Psoas muscle (tissue), 8 donors: ENCODE measurements around the gene YBEY. TPM values are rescaled to one million over a fixed set of nuclear protein-coding genes. Genes with fewer than 3 reads are reported as not detected.
A peak's percentile ranks its signal among the peaks of the same experiment; 100 is the strongest.

Source experiments
- ATAC-seq, 4 donors: fragments of 200-7000 bp; cut with Tn5 transposase; one replicate each; pipeline ENCODE4 v1.9.1; 2020; ENCODE audit warnings: moderate library complexity in 3 of 4, mild to moderate bottlenecking in 2 of 4
- DNase-seq, 2 donors: peaks; one replicate each; pipeline ENCODE4 v3.0.0-alpha.2; 2020
- H3K27ac ChIP-seq: fragments of 200-600 bp; one replicate; pipeline ENCODE4 v1.8.0; 2022
- H3K27me3 ChIP-seq, 3 donors: fragments of 200-600 bp in 1 of 3; one replicate each; pipeline versions ENCODE4 v1.6.1 to v1.8.0; 2013 to 2022; ENCODE audit warnings: low read length in 2 of 3, mild to moderate bottlenecking in 2 of 3, moderate library complexity in 1 of 3; ENCODE audit not compliant: insufficient read depth in 3 of 3
- H3K36me3 ChIP-seq, 2 donors: fragments of 200-600 bp in 1 of 2; one replicate each; pipeline versions ENCODE4 v1.6.1 to v1.8.0; 2013 to 2022; ENCODE audit warnings: low read depth in 1 of 2, mild to moderate bottlenecking in 1 of 2, moderate library complexity in 1 of 2; ENCODE audit not compliant: insufficient read depth in 1 of 2
- H3K4me1 ChIP-seq: fragments of 200-600 bp; one replicate; pipeline ENCODE4 v1.8.0; 2022
- H3K4me3 ChIP-seq: fragments of 200-600 bp; one replicate; pipeline ENCODE4 v1.8.0; 2022; ENCODE audit warnings: mild to moderate bottlenecking
- H3K9me3 ChIP-seq: fragments of 200-600 bp; one replicate; pipeline ENCODE4 v1.8.0; 2022
- WGBS, 3 donors: extraction: QIAGEN DNeasy Blood & Tissue Kit; methylation state at CpG; one replicate each; pipeline versions ENCODE4 v1.1.6 to v1.1.7; 2013; 5-methylcytosine and 5-hydroxymethylcytosine counted together
- intact Hi-C, 2 donors: fragments of 100-400 bp; cut with DNase I; formaldehyde crosslinking; loops; one replicate each; pipeline versions ENCODE4 v1.11.0 to v1.14.2; 2022
- polyA plus RNA-seq, 3 donors: library from polyadenylated mRNA; stranded (reverse); fragments of 200-250 nt; gene quantifications; one replicate each; pipeline ENCODE4 v1.2.3, GENCODE V29; 2013
- total RNA-seq, 4 donors: library from RNA; stranded (reverse); fragmentation: NEBNext Ultra II Directional in 2 of 4; extraction: Animal tissue kit (Norgen Biotek cat#: 25700) in 2 of 4; gene quantifications; one replicate each; pipeline versions ENCODE4 v1.2.1 to v1.2.4, GENCODE V29; 2021 to 2023
- TF ChIP-seq, protein P1 (sequence below): fragments of 200-600 bp; IDR thresholded peaks from one replicate; pipeline ENCODE4 v1.8.0; 2022; ENCODE audit warnings: antibody characterized with exemption
- donor health status: healthy with polysubstance abuse.
- donor health status: DM: no; HTN: no; CAD: no; lungs with moderate emphysema.
- donor health status: Bipolar disorder and iron deficiency.
- donor health status: healthy.
- donor health status: DM: yes; HTN: yes; CAD: no.
- donor health status: DM: no; HTN: no; CAD: no.
- donor health status: DM: no; HTN: no; CAD: no.
- donor health status: DM: yes; HTN: yes; CAD: no.

The YBEY gene
- total and polyA plus RNA-seq, 7 donors = 4.7 to 18.2 (median 11.0) TPM

DNA sequence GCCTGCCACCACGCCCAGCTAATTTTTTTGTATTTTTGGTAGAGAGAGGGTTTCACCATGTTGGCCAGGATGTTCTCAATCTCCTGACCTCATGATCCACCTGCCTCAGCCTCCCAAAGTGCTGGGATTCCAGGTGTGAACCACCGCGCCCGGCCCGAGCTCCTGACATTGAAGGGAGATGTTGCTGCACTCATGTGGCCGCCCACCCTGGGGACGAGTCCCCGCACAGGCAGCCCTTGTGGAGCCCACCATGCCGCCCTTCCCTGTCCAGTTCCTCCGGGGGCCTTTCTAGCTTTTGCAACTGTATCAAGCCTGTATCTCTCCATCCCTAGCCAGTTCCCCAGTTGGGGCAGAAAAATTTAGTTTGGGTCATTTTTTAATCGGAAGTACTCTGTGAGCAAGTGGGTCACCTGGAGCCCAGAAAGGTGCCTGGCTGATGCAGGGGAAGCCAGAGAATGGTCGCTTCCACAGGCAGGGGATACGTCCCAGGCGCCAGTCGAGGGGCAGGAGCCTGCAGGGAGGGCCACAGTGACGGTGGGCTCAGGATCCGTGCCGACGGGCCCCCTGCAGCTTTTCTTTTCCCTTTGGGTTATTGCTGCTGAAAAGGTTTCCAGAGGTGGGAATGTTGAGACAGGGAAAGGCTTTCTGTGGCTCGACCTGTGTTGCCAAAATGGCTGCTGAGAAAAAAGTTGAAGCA lies 58.2 kb downstream of the YBEY start:
- peaks cover under 1 to 45% of the 10 kb centered on the region in 2 donors for H3K36me3 ChIP-seq
- 95 to 97% (median 97%) methylated on average over 20 of the region's 20 CpGs for WGBS, 3 donors
- DNase-seq = no peak
- H3K27me3 ChIP-seq = no peaks in the 10 kb centered on the region
- no peaks in the 10 kb centered on the region for H3K9me3 ChIP-seq
- H3K4me1 ChIP-seq = peaks cover 6% of the 10 kb centered on the region
- ATAC-seq = no peak
- H3K27ac ChIP-seq = no peak overlapping the region
- no peak overlapping the region for H3K4me3 ChIP-seq
- intact Hi-C loops = no loop called here
- TF ChIP-seq, protein P1, sequence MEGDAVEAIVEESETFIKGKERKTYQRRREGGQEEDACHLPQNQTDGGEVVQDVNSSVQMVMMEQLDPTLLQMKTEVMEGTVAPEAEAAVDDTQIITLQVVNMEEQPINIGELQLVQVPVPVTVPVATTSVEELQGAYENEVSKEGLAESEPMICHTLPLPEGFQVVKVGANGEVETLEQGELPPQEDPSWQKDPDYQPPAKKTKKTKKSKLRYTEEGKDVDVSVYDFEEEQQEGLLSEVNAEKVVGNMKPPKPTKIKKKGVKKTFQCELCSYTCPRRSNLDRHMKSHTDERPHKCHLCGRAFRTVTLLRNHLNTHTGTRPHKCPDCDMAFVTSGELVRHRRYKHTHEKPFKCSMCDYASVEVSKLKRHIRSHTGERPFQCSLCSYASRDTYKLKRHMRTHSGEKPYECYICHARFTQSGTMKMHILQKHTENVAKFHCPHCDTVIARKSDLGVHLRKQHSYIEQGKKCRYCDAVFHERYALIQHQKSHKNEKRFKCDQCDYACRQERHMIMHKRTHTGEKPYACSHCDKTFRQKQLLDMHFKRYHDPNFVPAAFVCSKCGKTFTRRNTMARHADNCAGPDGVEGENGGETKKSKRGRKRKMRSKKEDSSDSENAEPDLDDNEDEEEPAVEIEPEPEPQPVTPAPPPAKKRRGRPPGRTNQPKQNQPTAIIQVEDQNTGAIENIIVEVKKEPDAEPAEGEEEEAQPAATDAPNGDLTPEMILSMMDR = no peak

DNA sequence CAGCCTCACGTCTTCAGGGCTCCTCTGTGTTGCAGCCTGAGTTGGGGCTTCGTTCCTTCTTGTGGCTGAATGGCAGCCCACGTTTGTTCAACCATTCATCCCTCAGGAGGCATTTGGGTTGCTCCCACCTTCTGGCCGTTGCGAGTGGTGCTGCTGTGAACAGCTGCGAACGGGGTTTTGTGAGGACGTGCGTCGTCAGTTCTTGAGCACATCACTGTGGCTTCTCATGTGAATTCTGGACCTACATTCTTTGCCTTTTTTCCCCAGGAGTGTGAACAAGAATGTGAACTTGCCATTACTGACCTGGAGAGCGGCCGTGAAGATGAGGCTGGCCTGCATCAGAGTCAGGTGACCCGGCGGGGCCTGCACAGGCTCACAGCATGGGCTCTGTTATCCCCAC lies 59.7 kb downstream of the YBEY start:
- DNase-seq (no peak), ATAC-seq (no peak)
- Histone ChIP-seq H3K36me3 (peaks cover 2 to 49% of the 10 kb centered on the region in 2 donors), H3K4me1 (peaks cover 15% of the 10 kb centered on the region), H3K27ac (no peak overlapping the region), H3K9me3 (no peaks in the 10 kb centered on the region), H3K27me3 (no peaks in the 10 kb centered on the region), H3K4me3 (no peak overlapping the region)
- TF ChIP-seq, protein P1 = no peak
- 85 to 92% (median 87%) methylated on average over 14 of the region's 14 CpGs for WGBS, 3 donors
- intact Hi-C loops = loop anchor here in 1 of 2 donors (2.0 kb wide), 1 partner anchor 49 kb away; no protein-coding TSS in a partner anchor

DNA sequence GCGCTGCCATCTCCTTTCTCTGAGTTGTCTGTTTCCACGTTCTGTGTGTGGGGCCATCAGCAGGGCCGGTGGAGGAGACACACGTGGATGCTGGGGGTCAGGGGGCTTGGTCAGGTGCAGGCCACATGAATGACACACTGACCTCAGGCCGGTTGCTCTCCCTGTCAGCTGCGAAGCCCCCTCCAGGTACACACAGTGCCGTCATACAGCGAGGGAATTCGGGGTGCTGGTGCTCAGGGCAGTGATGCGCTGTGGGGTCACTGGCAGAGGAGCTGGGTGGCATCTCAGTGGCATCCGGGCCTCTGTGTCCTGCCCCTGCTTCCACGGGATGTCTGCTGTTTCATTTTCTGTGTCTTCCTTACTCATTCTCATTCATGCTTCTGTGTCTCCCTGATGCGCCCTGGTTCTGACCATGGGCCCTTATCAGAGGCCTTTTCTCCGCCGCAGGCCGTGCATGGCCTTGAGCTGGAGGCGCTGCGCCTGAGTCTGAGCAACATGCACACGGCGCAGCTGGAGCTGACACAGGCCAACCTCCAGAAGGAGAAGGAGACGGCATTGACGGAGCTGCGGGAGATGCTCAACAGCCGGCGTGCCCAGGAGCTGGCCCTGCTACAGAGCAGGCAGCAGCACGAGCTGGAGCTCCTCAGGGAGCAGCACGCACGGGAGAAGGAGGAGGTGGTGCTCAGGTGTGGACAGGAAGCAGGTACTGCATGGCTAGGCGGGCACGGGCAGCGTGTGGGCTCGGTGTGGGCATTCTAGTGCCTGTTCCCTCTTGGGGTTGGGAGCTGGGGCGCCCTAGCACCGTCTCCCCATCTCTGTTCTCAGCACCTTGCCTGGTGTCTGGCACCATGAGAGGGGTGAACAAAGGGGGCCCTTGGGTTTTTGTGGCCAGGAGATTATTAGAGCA lies 60.4 kb downstream of the YBEY start:
- Histone ChIP-seq H3K27ac (no peak overlapping the region), H3K9me3 (no peaks in the 10 kb centered on the region), H3K4me3 (no peak overlapping the region), H3K27me3 (no peaks in the 10 kb centered on the region), H3K36me3 (peaks cover 5 to 56% of the 10 kb centered on the region in 2 donors), H3K4me1 (peaks cover 20% of the 10 kb centered on the region)
- ATAC-seq = no peak
- TF ChIP-seq, protein P1 = no peak
- intact Hi-C loops = loop anchor here in 1 of 2 donors (2.0 kb wide), 1 partner anchor 48 kb away; no protein-coding TSS in a partner anchor
- WGBS, 3 donors = 93 to 96% (median 95%) methylated on average over 34 of the region's 34 CpGs
- peak in 1 of 2 donors; percentile 51 for DNase-seq

DNA sequence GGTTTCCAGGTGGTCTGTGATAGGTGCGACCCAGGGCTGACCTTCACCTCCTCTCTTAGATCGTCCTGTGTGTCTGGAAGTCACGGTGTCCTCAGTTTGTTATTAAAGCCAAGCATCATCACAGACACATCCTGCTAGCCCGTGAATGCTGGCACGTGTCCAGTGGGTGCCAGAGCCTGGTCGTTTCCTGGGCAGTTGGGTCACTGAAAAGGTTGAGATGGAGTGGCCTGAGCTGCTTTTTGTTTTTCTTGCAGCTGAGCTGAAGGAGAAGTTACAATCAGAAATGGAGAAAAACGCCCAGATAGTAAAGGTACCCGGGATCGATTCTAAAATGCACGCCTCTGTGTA lies 61.0 kb downstream of the YBEY start:
- no peaks in the 10 kb centered on the region for H3K27me3 ChIP-seq
- TF ChIP-seq, protein P1 = no peak
- peaks cover 21% of the 10 kb centered on the region for H3K4me1 ChIP-seq
- H3K27ac ChIP-seq = peak overlapping the region; percentile 95
- intact Hi-C loops = loop anchor here in 1 of 2 donors (2.0 kb wide), 1 partner anchor 48 kb away; no protein-coding TSS in a partner anchor
- H3K4me3 ChIP-seq = no peak overlapping the region
- no peaks in the 10 kb centered on the region for H3K9me3 ChIP-seq
- WGBS, 3 donors = 69 to 70% (median 70%) methylated on average over 10 of the region's 10 CpGs
- peaks cover 5 to 62% of the 10 kb centered on the region in 2 donors for H3K36me3 ChIP-seq
- ATAC-seq (no peak), DNase-seq (peak in 1 of 2 donors; percentile 54)

Other genes with a start within 250 kb of the YBEY start
- gene COL6A2, start 188.2 kb upstream of the YBEY start, total RNA-seq = 100 to 1,000 TPM in 2 of 4 donors, 10 to 100 TPM in 2; 56.2 to 122 (median 90.4) TPM
- 10 to 100 TPM; 29.8 to 58.8 (median 47.1) TPM for gene COL6A2, start 188.2 kb upstream of the YBEY start, polyA plus RNA-seq
- gene FTCD, start 130.8 kb upstream of the YBEY start, total RNA-seq = 1 to 10 TPM in 1 of 4 donors, under 1 TPM in 1, not detected in 2; 0.16 to 2.0 TPM
- gene FTCD, start 130.8 kb upstream of the YBEY start, polyA plus RNA-seq = under 1 TPM in 2 of 3 donors, not detected in 1; 0.03 to 0.09 TPM
- gene SPATC1L, start 101.9 kb upstream of the YBEY start, total RNA-seq = 1 to 10 TPM; 1.9 to 4.6 (median 3.2) TPM
- gene SPATC1L, start 101.9 kb upstream of the YBEY start, polyA plus RNA-seq = 1 to 10 TPM; 3.7 to 6.0 (median 4.6) TPM
- gene LSS, start 57.6 kb upstream of the YBEY start, total RNA-seq = 10 to 100 TPM; 24.8 to 31.5 (median 30.4) TPM
- 10 to 100 TPM; 10.7 to 19.3 (median 14.4) TPM for gene LSS, start 57.6 kb upstream of the YBEY start, polyA plus RNA-seq
- 100 to 1,000 TPM in 1 of 4 donors, 10 to 100 TPM in 3; 70.4 to 102 (median 89.7) TPM for gene MCM3AP, start 731 bp upstream of the YBEY start, total RNA-seq
- 100 to 1,000 TPM in 1 of 3 donors, 10 to 100 TPM in 2; 44.0 to 104 (median 49.6) TPM for gene MCM3AP, start 731 bp upstream of the YBEY start, polyA plus RNA-seq
- 1 to 10 TPM in 3 of 4 donors, under 1 TPM in 1; 0.49 to 3.0 (median 1.1) TPM for gene C21orf58, start 37.5 kb downstream of the YBEY start, total RNA-seq
- gene C21orf58, start 37.5 kb downstream of the YBEY start, polyA plus RNA-seq = 1 to 10 TPM in 1 of 3 donors, under 1 TPM in 2; 0.38 to 2.3 (median 0.47) TPM
- gene PCNT, start 37.8 kb downstream of the YBEY start, total RNA-seq = 100 to 1,000 TPM in 3 of 4 donors, 10 to 100 TPM in 1; 99.4 to 642 (median 295) TPM
- 100 to 1,000 TPM; 118 to 294 (median 248) TPM for gene PCNT, start 37.8 kb downstream of the YBEY start, polyA plus RNA-seq
- gene DIP2A, start 172.5 kb downstream of the YBEY start, total RNA-seq = 10 to 100 TPM in 3 of 4 donors, 1 to 10 TPM in 1; 8.9 to 12.2 (median 11.7) TPM
- gene DIP2A, start 172.5 kb downstream of the YBEY start, polyA plus RNA-seq = 10 to 100 TPM in 1 of 3 donors, 1 to 10 TPM in 2; 7.3 to 11.0 (median 9.2) TPM